Uterus (tissue), 4 donors: ENCODE measurements around the gene EXOC4. TPM values are rescaled to one million over a fixed set of nuclear protein-coding genes. Genes with fewer than 3 reads are reported as not detected.

ENCODE experiments used
- DNase-seq, 2 donors: peaks; one replicate each; pipeline ENCODE4 v3.0.0-alpha.2; 2019 to 2020
- H3K27ac ChIP-seq, 2 donors: fragments of 200-600 bp; sonication (generic); 1 replicate in 1 of 2; 2 replicates in 1 of 2; pipeline ENCODE4 v1.5.1; 2016 to 2018
- H3K27me3 ChIP-seq, 2 donors: fragments of 200-600 bp; sonication (generic); one replicate each; pipeline ENCODE4 v1.5.1; 2018 to 2019; ENCODE audit warnings: control low read depth in 1 of 2
- H3K36me3 ChIP-seq, 2 donors: fragments of 200-600 bp; sonication (generic); one replicate each; pipeline ENCODE4 v1.5.1; 2019; ENCODE audit warnings: control low read depth in 1 of 2
- H3K4me1 ChIP-seq, 2 donors: fragments of 200-600 bp; sonication (generic); one replicate each; pipeline ENCODE4 v1.5.1; 2018 to 2019; ENCODE audit warnings: control low read depth in 1 of 2
- H3K4me3 ChIP-seq, 2 donors: fragments of 200-600 bp; sonication (generic); 1 replicate in 1 of 2; 2 replicates in 1 of 2; pipeline ENCODE4 v1.5.1; 2018 to 2019; ENCODE audit warnings: mild to moderate bottlenecking in 1 of 2
- H3K9me3 ChIP-seq, 2 donors: fragments of 200-600 bp; sonication (generic); one replicate each; pipeline ENCODE4 v1.5.1; 2019; ENCODE audit warnings: control low read depth in 1 of 2
- CTCF ChIP-seq, 4 experiments: fragments of 200-600 bp in 2 of 4; fragments of 450-650 bp in 2 of 4; sonication (generic) in 2 of 4; IDR thresholded peaks; one replicate each; pipeline ENCODE4 v1.5.1; 2016 to 2019; ENCODE audit warnings: antibody characterized with exemption in 4 of 4, mild to moderate bottlenecking in 2 of 4, moderate library complexity in 1 of 4
- POLR2A ChIP-seq, 2 donors: fragments of 450-650 bp; IDR thresholded peaks; one replicate each; pipeline ENCODE4 v1.6.1; 2016; ENCODE audit warnings: antibody characterized with exemption in 2 of 2, mild to moderate bottlenecking in 1 of 2, moderate library complexity in 1 of 2
- intact Hi-C: fragments of 100-400 bp; cut with DNase I; formaldehyde crosslinking; loops from one replicate; pipeline ENCODE4 v1.15.1; 2023; ENCODE audit warnings: low total_unique reads
- total RNA-seq, 4 donors: library from RNA; depleted of rRNA in 3 of 4; stranded (reverse); fragments of >200 nt in 3 of 4; gene quantifications; one replicate each; pipeline versions ENCODE4 v1.1.0 to v1.2.4, GENCODE V29; 2014 to 2023
- donor health status: DM: yes; HTN: yes; CAD: no.

The EXOC4 gene
- total RNA-seq, 4 donors from 2014 or later = 27.2 to 126 (median 65.4) TPM

GRCh38 chr7:133786401-133786937 is 533.6 kb downstream of the EXOC4 start:
- TF ChIP-seq CTCF (IDR thresholded peaks at IDR 0.05) (no peak), POLR2A (IDR thresholded peaks at IDR 0.05) (no peak)
- DNase-seq = no peak
- H3K9me3 ChIP-seq = no peaks in the 10 kb centered on the region
- no peak overlapping the region for H3K4me3 ChIP-seq
- intact Hi-C loops = no loop called here
- no peaks in the 10 kb centered on the region for H3K4me1 ChIP-seq
- no peaks in the 10 kb centered on the region for H3K36me3 ChIP-seq
- no peak overlapping the region for H3K27ac ChIP-seq
- no peaks in the 10 kb centered on the region for H3K27me3 ChIP-seq

- Histone ChIP-seq H3K4me3 (no peak overlapping the region), H3K27ac (no peak overlapping the region), H3K9me3 (no peaks in the 10 kb centered on the region), H3K27me3 (no peaks in the 10 kb centered on the region), H3K36me3 (no peaks in the 10 kb centered on the region), H3K4me1 (no peaks in the 10 kb centered on the region)
- TF ChIP-seq CTCF (IDR thresholded peaks at IDR 0.05) = no peak
- TF ChIP-seq POLR2A (IDR thresholded peaks at IDR 0.05) = no peak
- intact Hi-C loops = no loop called here
- no peak for DNase-seq
Measured at GRCh38 chr7:133789974-133790373, 537.1 kb downstream of the EXOC4 start.

- Histone ChIP-seq H3K4me1 (no peaks in the 10 kb centered on the region), H3K9me3 (no peaks in the 10 kb centered on the region), H3K4me3 (no peak overlapping the region), H3K36me3 (no peaks in the 10 kb centered on the region), H3K27ac (no peak overlapping the region), H3K27me3 (no peaks in the 10 kb centered on the region)
- intact Hi-C loops = no loop called here
- no peak for DNase-seq
- no peak for TF ChIP-seq POLR2A (IDR thresholded peaks at IDR 0.05)
- TF ChIP-seq CTCF (IDR thresholded peaks at IDR 0.05) = no peak
Measured at GRCh38 chr7:133790911-133791310, 538.0 kb downstream of the EXOC4 start.

GRCh38 chr7:133794479-133794878 is 541.6 kb downstream of the EXOC4 start:
- intact Hi-C loops = no loop called here
- DNase-seq = no peak

More at GRCh38 chr7:133794479-133794878, 541.6 kb downstream of the EXOC4 start:
- Histone ChIP-seq H3K27ac (no peak overlapping the region), H3K36me3 (no peaks in the 10 kb centered on the region), H3K4me1 (no peaks in the 10 kb centered on the region), H3K9me3 (no peaks in the 10 kb centered on the region), H3K27me3 (no peaks in the 10 kb centered on the region), H3K4me3 (no peak overlapping the region)
- TF ChIP-seq CTCF (IDR thresholded peaks at IDR 0.05) (no peak), POLR2A (IDR thresholded peaks at IDR 0.05) (no peak)
